A549 (cell line): Measurements from ENCODE around the gene GLRX2. TPM values are rescaled to one million over a fixed set of nuclear protein-coding genes. Genes with fewer than 3 reads are reported as not detected.
A peak's percentile ranks its signal among the peaks of the same experiment; 100 is the strongest.

Experiments used
- ATAC-seq, 2 experiments: fragments of 200-7000 bp in 1 of 2; fragments of >200 bp in 1 of 2; cut with Nextera tagmentation in 1 of 2; cut with Tn5 transposase in 1 of 2; 3 replicates each; pipeline versions ENCODE4 v1.8.0 to v1.9.1; 2018 to 2020; ENCODE audit warnings: mild to moderate bottlenecking in 1 of 2, moderate library complexity in 1 of 2
- CTCF ChIA-PET: fragments of 300-600 bp; sonication (Branson Sonifier 250); formaldehyde crosslinking; extraction: SDS; loops from one replicate; lab custom pipeline; 2021; ENCODE audit warnings: antibody characterized with exemption, inconsistent platforms; lab: Yijun Ruan, JAX
- POLR2A ChIA-PET: fragments of 350-600 bp; formaldehyde crosslinking; extraction: SDS; loops from one replicate; lab custom pipeline; 2021; ENCODE audit warnings: antibody characterized with exemption, inconsistent platforms; lab: Yijun Ruan, JAX
- DNase-seq, 2 experiments: peaks; one replicate each; pipeline versions ENCODE4 v3.0.0 to v3.0.0-alpha.2; 2011 to 2016; ENCODE audit warnings: low read depth in 1 of 2, low spot score in 1 of 2
- FAIRE-seq: peaks from 2 replicates; lab custom pipeline; 2011; peaks lifted over from hg19 to GRCh38; lab: Jason Lieb, UNC
- H3K27ac ChIP-seq, 2 experiments: fragments of >200 bp; sonication (Bioruptor Twin); formaldehyde crosslinking; 3 replicates each; pipeline ENCODE4 v1.5.1; 2016 to 2017
- H3K4me1 ChIP-seq: fragments of >200 bp; sonication (Bioruptor Twin); formaldehyde crosslinking; 3 replicates; pipeline ENCODE4 v1.6.1; 2016
- H3K4me2 ChIP-seq: fragments of >200 bp; sonication (Bioruptor Twin); formaldehyde crosslinking; 3 replicates; pipeline ENCODE4 v1.6.1; 2016
- H3K4me3 ChIP-seq: fragments of >200 bp; sonication (Bioruptor Twin); formaldehyde crosslinking; 3 replicates; pipeline ENCODE4 v1.5.1; 2016
- H3K9me3 ChIP-seq: fragments of >200 bp; sonication (Bioruptor Twin); formaldehyde crosslinking; 3 replicates; pipeline ENCODE4 v1.6.1; 2016
- BCL3 ChIP-seq: fragments of >200 bp; sonication (Bioruptor Twin); formaldehyde crosslinking; IDR thresholded peaks from 3 replicates; pipeline ENCODE4 v1.6.1; 2016
- CBX2 ChIP-seq: fragments of 200-600 bp; sonication (generic); IDR thresholded peaks from 2 replicates; pipeline ENCODE4 v1.6.1; 2016; ENCODE audit warnings: low read depth, mild to moderate bottlenecking, borderline replicate concordance
- CBX8 ChIP-seq: fragments of 200-600 bp; sonication (generic); IDR thresholded peaks from 2 replicates; pipeline ENCODE4 v1.6.1; 2016
- CHD2 ChIP-seq: fragments of 150-350 bp; IDR thresholded peaks from 2 replicates; pipeline ENCODE4 v1.6.1; 2014; ENCODE audit warnings: low read length; ENCODE audit not compliant: partially characterized antibody
- CTCF ChIP-seq: fragments of >200 bp; sonication (Bioruptor Twin); formaldehyde crosslinking; IDR thresholded peaks from 3 replicates; pipeline ENCODE4 v1.5.1; 2016
- E2F6 ChIP-seq: IDR thresholded peaks from 2 replicates; pipeline ENCODE4 v1.6.1; 2012; ENCODE audit warnings: low read depth, borderline replicate concordance
- EHF ChIP-seq: fragments of 250-450 bp; sonication (Bioruptor Pico); IDR thresholded peaks from 2 replicates; pipeline ENCODE4 v1.5.0; 2020; ENCODE audit warnings: mild to moderate bottlenecking
- ESRRA ChIP-seq: fragments of 150-350 bp; IDR thresholded peaks from 2 replicates; pipeline ENCODE4 v1.6.1; 2014; ENCODE audit warnings: mild to moderate bottlenecking, low read length, borderline replicate concordance
- FOSB ChIP-seq: fragments of 250-450 bp; sonication (Bioruptor Pico); IDR thresholded peaks from 2 replicates; pipeline ENCODE4 v1.5.0; 2020; ENCODE audit warnings: mild to moderate bottlenecking, moderate library complexity
- GATA3 ChIP-seq: IDR thresholded peaks from 2 replicates; pipeline ENCODE4 v1.6.1; 2012; ENCODE audit warnings: borderline replicate concordance
- HEYL ChIP-seq: fragments of 250-450 bp; sonication (Bioruptor Pico); IDR thresholded peaks from 2 replicates; pipeline ENCODE4 v1.8.0; 2021; ENCODE audit warnings: mild to moderate bottlenecking, moderate library complexity
- HOXA7 ChIP-seq: fragments of 250-450 bp; sonication (Bioruptor Pico); IDR thresholded peaks from 2 replicates; pipeline ENCODE4 v1.5.0; 2020; ENCODE audit warnings: mild to moderate bottlenecking, moderate library complexity
- HOXB13 ChIP-seq: fragments of 250-450 bp; sonication (Bioruptor Pico); IDR thresholded peaks from 2 replicates; pipeline ENCODE4 v1.5.0; 2020; ENCODE audit warnings: low read depth, mild to moderate bottlenecking, moderate library complexity
- HOXB5 ChIP-seq: fragments of 250-450 bp; sonication (Bioruptor Pico); IDR thresholded peaks from 2 replicates; pipeline ENCODE4 v1.5.0; 2020; ENCODE audit warnings: mild to moderate bottlenecking, moderate library complexity
- JUN ChIP-seq, 2 experiments: fragments of >200 bp; sonication (Bioruptor Twin); formaldehyde crosslinking; IDR thresholded peaks; 2 replicates in 1 of 2; 3 replicates in 1 of 2; pipeline ENCODE4 v1.6.1; 2016 to 2017
- JUNB ChIP-seq: fragments of >200 bp; sonication (Bioruptor Twin); formaldehyde crosslinking; IDR thresholded peaks from 2 replicates; pipeline ENCODE4 v1.6.1; 2016
- KDM1A ChIP-seq: fragments of 200-600 bp; sonication (generic); IDR thresholded peaks from 2 replicates; pipeline ENCODE4 v1.6.1; 2016; ENCODE audit warnings: low read depth, mild to moderate bottlenecking
- NFE2L2 ChIP-seq: fragments of 150-350 bp; conservative IDR thresholded peaks from 2 replicates; pipeline ENCODE4 v1.6.1; 2014; ENCODE audit warnings: low read length
- NPAS2 ChIP-seq: fragments of 250-450 bp; sonication (Bioruptor Pico); IDR thresholded peaks from 2 replicates; pipeline ENCODE4 v1.8.0; 2022; ENCODE audit warnings: mild to moderate bottlenecking, moderate library complexity, borderline replicate concordance
- POLR2AphosphoS2 ChIP-seq: conservative IDR thresholded peaks from 2 replicates; pipeline ENCODE4 v1.6.1; 2012; ENCODE audit warnings: low read length, improper control_type of control experiment, inconsistent platforms
- RAD21 ChIP-seq, 2 experiments: fragments of >200 bp in 1 of 2; sonication (Bioruptor Twin) in 1 of 2; formaldehyde crosslinking in 1 of 2; IDR thresholded peaks in 1 of 2; conservative IDR thresholded peaks in 1 of 2; 2 replicates in 1 of 2; 3 replicates in 1 of 2; pipeline ENCODE4 v1.6.1; 2012 to 2018; ENCODE audit warnings: inconsistent platforms in 1 of 2
- SMC3 ChIP-seq: fragments of >200 bp; sonication (Bioruptor Twin); formaldehyde crosslinking; IDR thresholded peaks from 3 replicates; pipeline ENCODE4 v1.6.1; 2018; ENCODE audit warnings: inconsistent platforms
- TFCP2L1 ChIP-seq: fragments of 250-450 bp; sonication (Bioruptor Pico); IDR thresholded peaks from 2 replicates; pipeline ENCODE4 v1.5.0; 2021; ENCODE audit warnings: mild to moderate bottlenecking
- TP53 ChIP-seq: fragments of 250-450 bp; sonication (Bioruptor Pico); IDR thresholded peaks from 2 replicates; pipeline ENCODE4 v1.5.0; 2021; ENCODE audit warnings: mild to moderate bottlenecking, moderate library complexity
- USF2 ChIP-seq: fragments of 450-650 bp; IDR thresholded peaks from 2 replicates; pipeline ENCODE4 v1.6.1; 2014; ENCODE audit warnings: antibody characterized with exemption
- WGBS: methylation state at CpG from one replicate; pipeline ENCODE4 v1.1.6; 2017; ENCODE audit errors: missing lambda C conversion rate; 5-methylcytosine and 5-hydroxymethylcytosine counted together
- polyA plus RNA-seq, 4 experiments: library from polyadenylated mRNA; depleted of rRNA in 3 of 4; stranded (reverse); fragments of >200 nt; fragmentation: RNase III in 1 of 4; extraction: RNeasy Plus Mini Kit Qiagen cat#74134 plus additional on column Dnase treatment in 1 of 4; gene quantifications; 2 replicates in 3 of 4; 3 replicates in 1 of 4; pipeline ENCODE4 v1.2.3, GENCODE V29; 2011 to 2017

GLRX2 gene
- polyA plus RNA-seq, 2 of the 4 experiments (the other 2 are of a cell fraction): 52.4 to 64.8 TPM

GRCh38 chr1:193143285-193143684 lies 38.1 kb upstream of the GLRX2 start:
- Histone ChIP-seq H3K4me2 (no peak overlapping the region), H3K9me3 (no peaks in the 10 kb centered on the region), H3K4me1 (no peaks in the 10 kb centered on the region), H3K4me3 (no peak overlapping the region), H3K27ac (no peak overlapping the region)
- DNase-seq (no peak), FAIRE-seq (peak; percentile 74), ATAC-seq (peak in 1 of 2 experiments; percentile 51; a peak in 2 of 6 replicates)
- 28% methylated on average over 1 of the region's 1 CpG for WGBS
- CTCF ChIA-PET: interaction anchor here (0.8 to 2.4 kb wide), 5 partner anchors 10 to 50 kb away, joined by 3 to 6 read pairs (median 4); no protein-coding TSS in a partner anchor
- TF ChIP-seq RAD21 (conservative IDR thresholded peaks at IDR 0.05 in 1 of 2, IDR thresholded peaks at IDR 0.05 in 1 of 2): peak; percentile 46 to 67
- TF ChIP-seq HEYL (CRISPR knock-in tag): no peak
- no peak for TF ChIP-seq POLR2AphosphoS2
- TF ChIP-seq KDM1A: no peak
- TF ChIP-seq NPAS2 (CRISPR knock-in tag): no peak
- TF ChIP-seq SMC3: 0 out of 3 replicates have a peak, but pooled peaks have one; percentile 32
- peak; percentile 58 for TF ChIP-seq CTCF
- no peak for TF ChIP-seq USF2
- POLR2A ChIA-PET: no interaction called here

- WGBS: 50% methylated on average over 2 of the region's 2 CpGs
- FAIRE-seq (no peak), ATAC-seq (no peak), DNase-seq (no peak)
- Histone ChIP-seq H3K4me3 (no peak overlapping the region), H3K27ac (no peak overlapping the region), H3K9me3 (no peaks in the 10 kb centered on the region), H3K4me1 (no peaks in the 10 kb centered on the region), H3K4me2 (no peak overlapping the region)
- POLR2A ChIA-PET: interaction anchor here (1.0 kb wide), 1 partner anchor 24 kb away, joined by 7 read pairs; no protein-coding TSS in a partner anchor
- no peak for TF ChIP-seq CBX2
- no peak for TF ChIP-seq CHD2
- no peak for TF ChIP-seq E2F6
- no peak for TF ChIP-seq GATA3
- TF ChIP-seq POLR2AphosphoS2: no peak
- no peak for TF ChIP-seq ESRRA
- no peak for TF ChIP-seq FOSB
- no peak for TF ChIP-seq JUN (IDR thresholded peaks at IDR 0.05)
- no peak for TF ChIP-seq SMC3
- CTCF ChIA-PET: interaction anchor here (1.0 to 2.4 kb wide), 3 partner anchors 17 to 49 kb away, joined by 4 to 6 read pairs (median 5); no protein-coding TSS in a partner anchor
Measured at GRCh38 chr1:193142409-193142808, 37.2 kb upstream of the GLRX2 start.

- CTCF ChIA-PET: interaction anchor here (0.6 to 2.4 kb wide), 2 partner anchors 40 to 91 kb away, joined by 3 to 6 read pairs; no protein-coding TSS in a partner anchor
- POLR2A ChIA-PET: interaction anchor here (1.0 kb wide), 1 partner anchor 25 kb away, joined by 7 read pairs; no protein-coding TSS in a partner anchor
- Histone ChIP-seq H3K4me1 (no peaks in the 10 kb centered on the region), H3K4me2 (no peak overlapping the region), H3K27ac (no peak overlapping the region), H3K9me3 (no peaks in the 10 kb centered on the region), H3K4me3 (no peak overlapping the region)
- 91% methylated on average over 3 of the region's 3 CpGs for WGBS
- FAIRE-seq (no peak), ATAC-seq (no peak), DNase-seq (no peak)
- TF ChIP-seq FOSB: no peak
- no peak for TF ChIP-seq E2F6
- no peak for TF ChIP-seq TFCP2L1 (CRISPR knock-in tag)
- TF ChIP-seq CBX8: no peak
- TF ChIP-seq BCL3: no peak
- no peak for TF ChIP-seq HOXB5 (CRISPR knock-in tag)
- no peak for TF ChIP-seq NFE2L2
- no peak for TF ChIP-seq EHF (CRISPR knock-in tag)
- TF ChIP-seq HOXB13 (CRISPR knock-in tag): no peak
- no peak for TF ChIP-seq TP53 (CRISPR knock-in tag)
- TF ChIP-seq SMC3: no peak
- no peak for TF ChIP-seq HOXA7
- no peak for TF ChIP-seq JUNB
- no peak for TF ChIP-seq CTCF
Measured at GRCh38 chr1:193141804-193142203, 36.6 kb upstream of the GLRX2 start.
